ENCODE data around the gene PIGBOS1.
"Not testable (repeated sequence)": the region's sequence is repeated elsewhere in the genome, so short reads cannot be mapped to it uniquely, and the experiment has no call there.

Gene PIGBOS1

DNA sequence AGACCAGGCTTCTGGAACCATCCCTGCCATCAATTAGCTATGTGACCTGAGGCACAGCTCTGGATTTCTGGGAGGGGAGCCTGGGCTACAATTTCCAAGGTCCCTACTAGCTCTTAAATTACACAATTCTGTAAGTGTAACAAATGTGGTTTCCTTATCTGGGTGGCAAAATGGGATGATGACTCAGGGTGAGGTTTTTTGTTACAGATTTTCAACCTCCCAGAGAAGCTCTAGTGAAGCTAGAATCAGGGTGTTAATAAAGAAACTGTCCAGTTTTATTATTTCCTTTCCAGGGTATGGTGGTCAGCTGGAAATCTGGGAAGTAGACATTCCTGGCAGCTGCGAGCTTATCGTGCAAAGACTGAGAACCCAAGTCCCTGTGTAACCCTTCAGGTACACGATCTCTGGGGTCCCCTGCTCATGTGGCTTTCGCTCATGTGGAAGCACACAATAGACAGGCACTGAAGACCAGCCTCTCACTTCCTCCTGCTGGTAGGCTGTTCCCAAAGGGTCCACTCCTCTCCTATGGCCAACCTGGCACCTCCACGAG is 36.6 kb downstream of the PIGBOS1 start:
- TF ChIP-seq, protein P1, sequence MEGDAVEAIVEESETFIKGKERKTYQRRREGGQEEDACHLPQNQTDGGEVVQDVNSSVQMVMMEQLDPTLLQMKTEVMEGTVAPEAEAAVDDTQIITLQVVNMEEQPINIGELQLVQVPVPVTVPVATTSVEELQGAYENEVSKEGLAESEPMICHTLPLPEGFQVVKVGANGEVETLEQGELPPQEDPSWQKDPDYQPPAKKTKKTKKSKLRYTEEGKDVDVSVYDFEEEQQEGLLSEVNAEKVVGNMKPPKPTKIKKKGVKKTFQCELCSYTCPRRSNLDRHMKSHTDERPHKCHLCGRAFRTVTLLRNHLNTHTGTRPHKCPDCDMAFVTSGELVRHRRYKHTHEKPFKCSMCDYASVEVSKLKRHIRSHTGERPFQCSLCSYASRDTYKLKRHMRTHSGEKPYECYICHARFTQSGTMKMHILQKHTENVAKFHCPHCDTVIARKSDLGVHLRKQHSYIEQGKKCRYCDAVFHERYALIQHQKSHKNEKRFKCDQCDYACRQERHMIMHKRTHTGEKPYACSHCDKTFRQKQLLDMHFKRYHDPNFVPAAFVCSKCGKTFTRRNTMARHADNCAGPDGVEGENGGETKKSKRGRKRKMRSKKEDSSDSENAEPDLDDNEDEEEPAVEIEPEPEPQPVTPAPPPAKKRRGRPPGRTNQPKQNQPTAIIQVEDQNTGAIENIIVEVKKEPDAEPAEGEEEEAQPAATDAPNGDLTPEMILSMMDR (IDR thresholded peaks at IDR 0.05), result no peak
- Histone ChIP-seq H3K27me3 (no peaks in the 10 kb centered on the region), H3K9me3 (no peaks in the 10 kb centered on the region), H3K27ac (peak overlapping the region; percentile 96), H3K4me3 (ENCODE audit: low read depth in 1 of 2, low read length in 1 of 2) (peak overlapping the region; percentile 42 to 52), H3K36me3 (peaks cover 13% of the 10 kb centered on the region), H3K4me1 (ENCODE audit: control insufficient read depth in 1 of 2, insufficient read depth in 1 of 2, low read depth in 1 of 2, low read length in 1 of 2) (peaks cover 99% of the 10 kb centered on the region in 2 experiments)

DNA sequence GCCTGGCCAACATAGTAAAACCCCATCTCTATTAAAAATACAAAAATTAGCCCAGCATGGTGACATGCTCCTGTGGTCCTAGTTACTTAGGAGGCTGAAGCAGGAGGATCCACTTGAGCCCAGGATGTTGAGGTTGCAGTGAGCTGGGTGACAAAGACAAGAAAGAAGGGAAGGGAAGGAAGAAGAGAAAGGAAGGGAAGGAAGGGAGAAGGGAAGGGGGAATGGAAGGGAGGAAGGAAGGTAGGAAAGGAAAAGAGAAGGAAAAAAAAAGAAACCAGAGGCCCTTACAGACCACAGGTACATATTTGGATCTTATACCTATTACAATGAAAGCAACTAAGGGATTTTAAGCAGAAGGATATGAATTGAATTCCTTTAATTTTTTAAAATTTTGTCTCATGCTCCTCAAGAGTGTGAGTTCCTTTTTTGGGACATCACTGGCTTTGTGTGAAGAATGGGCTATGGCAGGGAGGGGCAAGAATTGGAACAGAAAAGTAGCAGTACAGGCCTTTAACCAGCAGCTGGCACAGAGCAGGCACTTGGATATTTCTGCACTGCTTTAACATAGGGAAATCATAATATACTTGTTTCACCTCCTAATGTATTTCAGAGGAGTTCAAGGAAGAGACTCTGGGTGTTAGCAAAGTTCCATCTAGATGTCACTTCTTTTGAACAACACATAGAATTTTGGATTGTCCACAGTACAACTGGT is 37.2 kb downstream of the PIGBOS1 start:
- peak overlapping the region; percentile 96 for H3K27ac ChIP-seq
- H3K4me3 ChIP-seq (ENCODE audit: low read depth in 1 of 2, low read length in 1 of 2), result peak overlapping the region; percentile 42 to 52
- TF ChIP-seq, protein P1 (IDR thresholded peaks at IDR 0.05), result no peak
- H3K4me1 ChIP-seq (ENCODE audit: control insufficient read depth in 1 of 2, insufficient read depth in 1 of 2, low read depth in 1 of 2, low read length in 1 of 2), result peaks cover 99% of the 10 kb centered on the region in 2 experiments
- peaks cover 13% of the 10 kb centered on the region for H3K36me3 ChIP-seq
- no peaks in the 10 kb centered on the region for H3K9me3 ChIP-seq
- no peaks in the 10 kb centered on the region for H3K27me3 ChIP-seq

DNA sequence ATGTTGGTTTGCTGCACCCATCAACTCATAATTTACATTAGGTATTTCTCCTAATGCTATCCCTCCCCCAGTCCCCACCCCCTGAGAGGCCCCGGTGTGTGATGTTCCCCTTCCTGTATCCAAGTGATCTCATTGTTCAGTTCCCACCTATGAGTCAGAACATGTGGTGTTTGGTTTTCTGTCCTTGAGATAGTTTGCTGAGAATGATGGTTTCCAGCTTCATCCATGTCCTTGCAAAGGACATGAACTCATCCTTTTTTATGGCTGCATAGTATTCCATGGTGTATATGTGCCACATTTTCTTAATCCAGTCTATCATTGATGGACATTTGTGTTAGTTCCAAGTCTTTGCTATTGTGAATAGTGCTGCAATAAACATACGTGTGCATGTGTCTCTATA is 38.3 kb downstream of the PIGBOS1 start:
- Histone ChIP-seq H3K4me3 (ENCODE audit: low read depth in 1 of 2, low read length in 1 of 2) (peak overlapping the region in 1 of 2 experiments; percentile 1), H3K27ac (peak overlapping the region; percentile 96), H3K4me1 (ENCODE audit: control insufficient read depth in 1 of 2, insufficient read depth in 1 of 2, low read depth in 1 of 2, low read length in 1 of 2) (peaks cover 99% of the 10 kb centered on the region in 2 experiments)
- not testable (repeated sequence) for H3K27me3 ChIP-seq, H3K36me3 ChIP-seq, H3K9me3 ChIP-seq

DNA sequence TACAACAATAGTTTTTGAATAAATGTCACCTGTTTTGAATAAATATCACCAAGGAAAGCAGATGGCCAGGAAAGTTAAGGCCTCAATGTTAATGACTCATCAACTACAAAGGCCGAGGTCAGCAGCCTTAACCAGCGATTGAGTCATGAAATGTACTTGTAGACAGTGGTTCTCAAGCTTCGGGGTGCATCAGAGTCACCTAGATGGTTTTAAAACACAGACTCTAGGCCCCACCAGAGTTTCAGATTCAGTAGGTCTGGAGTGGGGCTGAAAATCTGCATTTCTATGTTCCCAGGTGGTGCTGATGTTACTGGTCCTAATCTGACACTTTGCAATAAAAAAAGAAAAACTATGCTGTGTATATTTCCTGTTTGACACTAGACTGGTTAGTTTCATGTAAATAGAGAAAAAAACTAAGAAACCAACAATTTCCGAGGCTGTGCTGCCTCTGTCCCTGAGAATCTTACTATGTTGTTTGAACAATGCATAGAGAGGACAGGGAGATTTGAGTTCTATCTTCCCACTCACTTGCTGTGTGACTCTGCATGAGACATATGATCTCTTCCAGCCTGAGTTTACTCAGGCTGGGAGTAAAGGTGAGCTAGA is 39.1 kb downstream of the PIGBOS1 start:
- Histone ChIP-seq H3K9me3 (no peaks in the 10 kb centered on the region), H3K4me1 (ENCODE audit: control insufficient read depth in 1 of 2, insufficient read depth in 1 of 2, low read depth in 1 of 2, low read length in 1 of 2) (peaks cover 99% of the 10 kb centered on the region in 2 experiments), H3K4me3 (ENCODE audit: low read depth in 1 of 2, low read length in 1 of 2) (peak overlapping the region; percentile 1 to 35), H3K27ac (peak overlapping the region; percentile 96), H3K36me3 (peaks cover 4% of the 10 kb centered on the region), H3K27me3 (no peaks in the 10 kb centered on the region)
- TF ChIP-seq, protein P1 (IDR thresholded peaks at IDR 0.05), result no peak

DNA sequence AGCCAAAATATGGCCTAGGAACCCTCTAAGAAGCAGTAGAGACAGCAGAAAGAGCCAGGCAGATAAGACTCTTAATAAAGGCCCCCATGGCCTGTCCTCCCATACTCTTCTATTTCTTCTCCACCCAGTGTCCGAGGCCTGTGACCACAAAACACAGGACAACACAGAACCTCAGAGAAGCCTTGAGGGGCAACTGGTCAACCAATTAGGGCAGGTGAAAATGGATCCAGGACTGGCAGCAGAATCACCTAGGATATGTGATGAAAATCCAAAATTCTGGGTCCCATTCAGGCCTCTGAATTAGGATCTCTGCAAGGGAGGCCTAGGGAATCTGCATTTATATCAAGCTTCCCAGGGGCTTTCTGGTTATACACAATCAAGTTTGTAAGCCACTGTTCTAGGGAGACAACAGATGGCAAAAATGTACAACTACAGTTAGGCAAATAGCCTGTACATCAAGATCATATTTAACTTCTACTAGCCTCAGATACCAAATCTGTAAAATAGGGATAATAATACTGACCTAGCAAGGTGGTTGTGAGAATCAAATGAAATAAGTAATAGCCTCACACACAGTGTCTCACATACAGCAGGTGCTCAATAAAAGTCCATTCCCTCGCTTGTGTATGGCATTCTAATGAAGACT is 39.7 kb downstream of the PIGBOS1 start:
- TF ChIP-seq, protein P1 (IDR thresholded peaks at IDR 0.05), result no peak
- H3K4me1 ChIP-seq (ENCODE audit: control insufficient read depth in 1 of 2, insufficient read depth in 1 of 2, low read depth in 1 of 2, low read length in 1 of 2), result peaks cover 98% of the 10 kb centered on the region in 2 experiments
- peak overlapping the region; percentile 96 for H3K27ac ChIP-seq
- H3K27me3 ChIP-seq, result no peaks in the 10 kb centered on the region
- H3K36me3 ChIP-seq, result peaks cover 4% of the 10 kb centered on the region
- H3K4me3 ChIP-seq (ENCODE audit: low read depth in 1 of 2, low read length in 1 of 2), result peak overlapping the region in 1 of 2 experiments; percentile 35
- H3K9me3 ChIP-seq, result no peaks in the 10 kb centered on the region

Measured in neutrophil (primary cell).